H1 (cell line): Measurements from ENCODE around the gene PLXNB1. TPM values are rescaled to one million over a fixed set of nuclear protein-coding genes. Genes with fewer than 3 reads are reported as not detected.

ENCODE experiments used
- EZH2 ChIP-seq: fragments of 200-600 bp; sonication (generic); IDR thresholded peaks from 2 replicates; pipeline ENCODE4 v1.7.1; 2012; ENCODE audit warnings: low read depth, mild to moderate bottlenecking, moderate library complexity, low read length, inconsistent platforms; ENCODE audit not compliant: severe bottlenecking
- GABPA ChIP-seq: IDR thresholded peaks from 2 replicates; pipeline ENCODE4 v1.6.1; 2011; ENCODE audit warnings: mild to moderate bottlenecking, low read length, moderate library complexity, borderline replicate concordance; ENCODE audit not compliant: insufficient read depth
- JUND ChIP-seq: IDR thresholded peaks from 2 replicates; pipeline ENCODE4 v1.6.1; 2011; ENCODE audit warnings: mild to moderate bottlenecking, improper control_type of control experiment, low read length
- SP1 ChIP-seq: IDR thresholded peaks from 2 replicates; pipeline ENCODE4 v1.6.1; 2011; ENCODE audit warnings: low read depth, low read length
- polyA plus RNA-seq, 7 experiments: library from polyadenylated mRNA; depleted of rRNA in 3 of 7; stranded (reverse) in 5 of 7; unstranded in 2 of 7; fragments of >200 nt in 5 of 7; fragments of 200-250 nt in 2 of 7; gene quantifications; 1 replicate in 5 of 7; 2 replicates in 1 of 7; 4 replicates in 1 of 7; pipeline versions ENCODE4 v1.2.1 to v1.2.3, GENCODE V29; 2011 to 2013; ENCODE audit warnings: missing spikeins in 2 of 7, mixed read lengths in 2 of 7
- total RNA-seq: library from RNA; stranded (reverse); fragmentation: NEBNext Ultra II Directional; extraction: Animal tissue kit (Norgen Biotek cat#: 25700); gene quantifications from 2 replicates; pipeline ENCODE4 v1.2.1, GENCODE V29; 2021
- TF ChIP-seq, protein P1 (sequence below): IDR thresholded peaks from 2 replicates; pipeline ENCODE4 v1.6.1; 2011; ENCODE audit warnings: low read length, improper control_type of control experiment
- TF ChIP-seq, protein P2 (sequence below): IDR thresholded peaks from 2 replicates; pipeline ENCODE4 v1.6.1; 2012; ENCODE audit warnings: inconsistent platforms

Gene PLXNB1
- total and polyA plus RNA-seq, 2 of the 8 experiments (the other 6 are each of a cell fraction or from before 2014, with no cell fraction given): 109 to 114 TPM

DNA sequence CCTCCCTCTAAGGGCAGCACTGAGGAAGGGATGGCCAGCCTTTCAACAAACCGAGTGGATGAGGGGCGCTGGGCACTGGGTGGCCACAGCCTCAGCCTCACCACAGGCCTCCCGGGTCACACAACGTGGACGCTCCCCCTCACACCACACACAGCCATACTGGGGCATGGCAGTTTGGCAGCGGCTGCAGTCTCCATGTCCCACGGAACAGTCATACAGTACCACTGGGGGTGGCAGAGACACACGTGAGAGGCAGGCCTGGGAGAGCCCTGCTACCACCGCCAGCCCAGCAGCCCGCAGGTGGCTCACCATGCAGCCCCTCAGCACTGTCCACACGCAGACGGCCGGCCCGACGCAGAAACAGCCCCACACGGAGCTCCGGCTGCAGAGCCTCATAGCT, 11.7 kb downstream of the PLXNB1 start (continued):
- no peak for TF ChIP-seq GABPA
- no peak for TF ChIP-seq SP1
- TF ChIP-seq, protein P1, sequence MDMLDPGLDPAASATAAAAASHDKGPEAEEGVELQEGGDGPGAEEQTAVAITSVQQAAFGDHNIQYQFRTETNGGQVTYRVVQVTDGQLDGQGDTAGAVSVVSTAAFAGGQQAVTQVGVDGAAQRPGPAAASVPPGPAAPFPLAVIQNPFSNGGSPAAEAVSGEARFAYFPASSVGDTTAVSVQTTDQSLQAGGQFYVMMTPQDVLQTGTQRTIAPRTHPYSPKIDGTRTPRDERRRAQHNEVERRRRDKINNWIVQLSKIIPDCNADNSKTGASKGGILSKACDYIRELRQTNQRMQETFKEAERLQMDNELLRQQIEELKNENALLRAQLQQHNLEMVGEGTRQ: no peak
- no peak for TF ChIP-seq EZH2
- TF ChIP-seq, protein P2, sequence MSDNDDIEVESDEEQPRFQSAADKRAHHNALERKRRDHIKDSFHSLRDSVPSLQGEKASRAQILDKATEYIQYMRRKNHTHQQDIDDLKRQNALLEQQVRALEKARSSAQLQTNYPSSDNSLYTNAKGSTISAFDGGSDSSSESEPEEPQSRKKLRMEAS: no peak
- TF ChIP-seq JUND: no peak
